Measurements from ENCODE around the gene CDNF.

DNA sequence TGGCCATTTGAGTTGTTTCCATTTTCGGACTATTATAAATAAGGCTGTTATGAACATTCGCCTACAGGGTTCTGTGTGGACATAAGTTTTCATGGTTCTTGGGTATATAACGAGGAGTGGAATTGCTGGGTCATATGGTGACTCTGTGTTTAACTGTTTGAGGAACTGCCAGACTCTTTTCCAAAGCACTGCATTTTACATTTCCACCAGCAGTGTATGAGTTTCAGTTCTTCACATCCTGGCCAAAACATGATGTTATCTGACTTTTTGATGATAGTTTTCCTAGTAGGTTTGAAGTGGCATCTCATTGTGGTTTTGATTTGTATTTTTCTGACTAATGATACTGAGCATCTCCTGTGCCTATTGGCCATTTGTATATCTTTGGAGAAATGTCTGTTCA lies 46.2 kb upstream of the CDNF start:
- no peak for TF ChIP-seq POLR2A (IDR thresholded peaks at IDR 0.05; ENCODE audit: extremely low read depth, insufficient read length)
- TF ChIP-seq, protein P1, sequence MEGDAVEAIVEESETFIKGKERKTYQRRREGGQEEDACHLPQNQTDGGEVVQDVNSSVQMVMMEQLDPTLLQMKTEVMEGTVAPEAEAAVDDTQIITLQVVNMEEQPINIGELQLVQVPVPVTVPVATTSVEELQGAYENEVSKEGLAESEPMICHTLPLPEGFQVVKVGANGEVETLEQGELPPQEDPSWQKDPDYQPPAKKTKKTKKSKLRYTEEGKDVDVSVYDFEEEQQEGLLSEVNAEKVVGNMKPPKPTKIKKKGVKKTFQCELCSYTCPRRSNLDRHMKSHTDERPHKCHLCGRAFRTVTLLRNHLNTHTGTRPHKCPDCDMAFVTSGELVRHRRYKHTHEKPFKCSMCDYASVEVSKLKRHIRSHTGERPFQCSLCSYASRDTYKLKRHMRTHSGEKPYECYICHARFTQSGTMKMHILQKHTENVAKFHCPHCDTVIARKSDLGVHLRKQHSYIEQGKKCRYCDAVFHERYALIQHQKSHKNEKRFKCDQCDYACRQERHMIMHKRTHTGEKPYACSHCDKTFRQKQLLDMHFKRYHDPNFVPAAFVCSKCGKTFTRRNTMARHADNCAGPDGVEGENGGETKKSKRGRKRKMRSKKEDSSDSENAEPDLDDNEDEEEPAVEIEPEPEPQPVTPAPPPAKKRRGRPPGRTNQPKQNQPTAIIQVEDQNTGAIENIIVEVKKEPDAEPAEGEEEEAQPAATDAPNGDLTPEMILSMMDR (IDR thresholded peaks at IDR 0.05; ENCODE audit: low read depth, low read length) = no peak
